ENCODE measurements around the gene CLCA1.
A peak's percentile ranks its signal among the peaks of the same experiment; 100 is the strongest.

CLCA1 gene

DNA sequence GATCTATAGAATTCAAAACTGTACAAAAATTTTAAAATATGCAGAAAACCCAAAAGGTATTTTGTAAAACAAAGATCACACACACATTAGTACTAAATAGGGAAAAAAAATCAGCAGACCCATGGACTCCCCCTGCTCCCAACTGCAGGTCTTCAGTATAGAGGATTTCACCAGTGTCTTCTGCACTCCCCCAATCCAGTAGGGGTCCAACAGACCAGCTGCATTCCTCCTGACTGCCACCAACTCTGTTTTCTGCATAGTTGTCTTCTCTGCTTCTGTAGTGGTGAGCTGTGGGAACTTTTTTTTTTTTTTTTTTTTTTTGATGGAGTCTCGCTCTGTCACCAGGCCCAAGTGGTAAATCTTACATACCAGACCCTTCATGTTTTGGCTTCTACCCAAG is 22.8 kb upstream of the CLCA1 start:
- Histone ChIP-seq H2AFZ (ENCODE audit: insufficient read depth, low read length, poor library complexity) (no peak overlapping the region), H3K4me1 (ENCODE audit: control insufficient read depth in 1 of 2, insufficient read depth in 2 of 2, low read length in 2 of 2) (no peaks in the 10 kb centered on the region), H3K36me3 (ENCODE audit: control insufficient read depth in 1 of 2, insufficient read depth in 2 of 2, low read length in 2 of 2) (no peaks in the 10 kb centered on the region), H3K18ac (ENCODE audit: low read length) (no peak overlapping the region), H3K27ac (ENCODE audit: low read depth, low read length) (no peak overlapping the region), H3K27me3 (ENCODE audit: insufficient read depth, low read length) (no peaks in the 10 kb centered on the region), H2AK5ac (ENCODE audit: low read length) (no peak overlapping the region), H3K9ac (ENCODE audit: low read length) (no peak overlapping the region), H4K12ac (ENCODE audit: low read depth, low read length) (no peak overlapping the region), H3K79me2 (ENCODE audit: control insufficient read depth, insufficient read depth, low read length, poor library complexity) (no peaks in the 10 kb centered on the region), H3K9me3 (ENCODE audit: insufficient read depth, low read depth, low read length) (no peaks in the 10 kb centered on the region), H4K91ac (ENCODE audit: low read depth, low read length) (no peak overlapping the region), H3K4me2 (ENCODE audit: low read length) (no peak overlapping the region), H2BK120ac (ENCODE audit: insufficient read depth, low read length, poor library complexity) (no peak overlapping the region), H3K14ac (ENCODE audit: low read length) (no peak overlapping the region), H3K79me1 (ENCODE audit: low read length) (no peaks in the 10 kb centered on the region), H4K8ac (ENCODE audit: low read depth, low read length) (no peak overlapping the region), H2BK5ac (ENCODE audit: low read depth, low read length, poor library complexity) (no peak overlapping the region), H3K4me3 (ENCODE audit: low read depth, low read length) (no peak overlapping the region), H3K23ac (ENCODE audit: low read length) (no peak overlapping the region), H3K4ac (ENCODE audit: low read depth, low read length) (no peak overlapping the region), H2BK12ac (ENCODE audit: low read length) (no peak overlapping the region)
- no CpG with 5 or more reads among the region's 1 CpG for WGBS (ENCODE audit: extremely low coverage, insufficient coverage, insufficient read length)
- no peak for DNase-seq

GRCh38 chr1:86447198-86447790 is 21.4 kb upstream of the CLCA1 start:
- Histone ChIP-seq H3K27me3 (ENCODE audit: insufficient read depth, low read length) (no peaks in the 10 kb centered on the region), H3K4me2 (ENCODE audit: low read length) (no peak overlapping the region), H3K79me1 (ENCODE audit: low read length) (no peaks in the 10 kb centered on the region), H3K4ac (ENCODE audit: low read depth, low read length) (no peak overlapping the region), H3K36me3 (ENCODE audit: control insufficient read depth in 1 of 2, insufficient read depth in 2 of 2, low read length in 2 of 2) (no peaks in the 10 kb centered on the region), H3K4me1 (ENCODE audit: control insufficient read depth in 1 of 2, insufficient read depth in 2 of 2, low read length in 2 of 2) (no peaks in the 10 kb centered on the region), H3K9ac (ENCODE audit: low read length) (no peak overlapping the region), H2AK5ac (ENCODE audit: low read length) (no peak overlapping the region), H3K18ac (ENCODE audit: low read length) (no peak overlapping the region), H4K8ac (ENCODE audit: low read depth, low read length) (no peak overlapping the region), H3K4me3 (ENCODE audit: low read depth, low read length) (peak overlapping the region; percentile 2), H2BK5ac (ENCODE audit: low read depth, low read length, poor library complexity) (no peak overlapping the region), H4K12ac (ENCODE audit: low read depth, low read length) (no peak overlapping the region), H2AFZ (ENCODE audit: insufficient read depth, low read length, poor library complexity) (no peak overlapping the region), H2BK120ac (ENCODE audit: insufficient read depth, low read length, poor library complexity) (no peak overlapping the region), H3K27ac (ENCODE audit: low read depth, low read length) (no peak overlapping the region), H3K14ac (ENCODE audit: low read length) (no peak overlapping the region), H3K23ac (ENCODE audit: low read length) (no peak overlapping the region), H4K91ac (ENCODE audit: low read depth, low read length) (no peak overlapping the region), H3K79me2 (ENCODE audit: control insufficient read depth, insufficient read depth, low read length, poor library complexity) (no peaks in the 10 kb centered on the region), H2BK12ac (ENCODE audit: low read length) (no peak overlapping the region), H3K9me3 (ENCODE audit: insufficient read depth, low read depth, low read length) (no peaks in the 10 kb centered on the region)
- DNase-seq = no peak
- WGBS (ENCODE audit: extremely low coverage, insufficient coverage, insufficient read length) = no CpG with 5 or more reads among the region's 4 CpGs

DNA sequence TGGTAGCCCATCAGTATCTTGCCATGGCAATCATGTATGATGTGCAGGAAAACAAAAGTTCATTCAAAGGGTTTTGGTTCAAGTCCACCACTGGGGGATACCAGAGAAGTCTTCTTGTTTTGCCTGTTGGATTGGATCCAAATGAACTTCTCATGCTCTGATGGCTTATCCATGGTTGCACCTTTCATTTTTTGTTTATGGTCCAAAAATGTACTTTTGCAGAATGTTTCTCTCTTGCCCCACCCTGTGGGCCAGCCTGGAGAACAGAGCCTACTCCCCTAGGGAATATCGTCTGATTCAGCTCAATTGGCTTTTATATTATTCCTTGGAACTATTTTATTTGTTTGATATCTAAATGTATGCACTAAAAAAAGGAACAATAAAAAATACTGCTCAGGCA is 20.1 kb upstream of the CLCA1 start:
- H3K9ac ChIP-seq (ENCODE audit: low read length) = no peak overlapping the region
- no peak overlapping the region for H4K91ac ChIP-seq (ENCODE audit: low read depth, low read length)
- no peak overlapping the region for H3K27ac ChIP-seq (ENCODE audit: low read depth, low read length)
- H3K4me1 ChIP-seq (ENCODE audit: control insufficient read depth in 1 of 2, insufficient read depth in 2 of 2, low read length in 2 of 2) = no peaks in the 10 kb centered on the region
- no peaks in the 10 kb centered on the region for H3K79me1 ChIP-seq (ENCODE audit: low read length)
- H2BK12ac ChIP-seq (ENCODE audit: low read length) = no peak overlapping the region
- no peak overlapping the region for H4K8ac ChIP-seq (ENCODE audit: low read depth, low read length)
- no peak for DNase-seq
- H3K36me3 ChIP-seq (ENCODE audit: control insufficient read depth in 1 of 2, insufficient read depth in 2 of 2, low read length in 2 of 2) = no peaks in the 10 kb centered on the region
- H3K4me2 ChIP-seq (ENCODE audit: low read length) = no peak overlapping the region
- H2BK120ac ChIP-seq (ENCODE audit: insufficient read depth, low read length, poor library complexity) = no peak overlapping the region
- no peak overlapping the region for H3K4ac ChIP-seq (ENCODE audit: low read depth, low read length)
- no peak overlapping the region for H3K4me3 ChIP-seq (ENCODE audit: low read depth, low read length)
- H2AK5ac ChIP-seq (ENCODE audit: low read length) = no peak overlapping the region
- H3K14ac ChIP-seq (ENCODE audit: low read length) = no peak overlapping the region
- no CpG with 5 or more reads among the region's 1 CpG for WGBS (ENCODE audit: extremely low coverage, insufficient coverage, insufficient read length)
- no peak overlapping the region for H2BK5ac ChIP-seq (ENCODE audit: low read depth, low read length, poor library complexity)
- no peaks in the 10 kb centered on the region for H3K27me3 ChIP-seq (ENCODE audit: insufficient read depth, low read length)
- no peak overlapping the region for H3K23ac ChIP-seq (ENCODE audit: low read length)
- no peak overlapping the region for H4K12ac ChIP-seq (ENCODE audit: low read depth, low read length)
- no peak overlapping the region for H3K18ac ChIP-seq (ENCODE audit: low read length)
- no peaks in the 10 kb centered on the region for H3K79me2 ChIP-seq (ENCODE audit: control insufficient read depth, insufficient read depth, low read length, poor library complexity)
- H3K9me3 ChIP-seq (ENCODE audit: insufficient read depth, low read depth, low read length) = no peaks in the 10 kb centered on the region
- H2AFZ ChIP-seq (ENCODE audit: insufficient read depth, low read length, poor library complexity) = no peak overlapping the region

DNA sequence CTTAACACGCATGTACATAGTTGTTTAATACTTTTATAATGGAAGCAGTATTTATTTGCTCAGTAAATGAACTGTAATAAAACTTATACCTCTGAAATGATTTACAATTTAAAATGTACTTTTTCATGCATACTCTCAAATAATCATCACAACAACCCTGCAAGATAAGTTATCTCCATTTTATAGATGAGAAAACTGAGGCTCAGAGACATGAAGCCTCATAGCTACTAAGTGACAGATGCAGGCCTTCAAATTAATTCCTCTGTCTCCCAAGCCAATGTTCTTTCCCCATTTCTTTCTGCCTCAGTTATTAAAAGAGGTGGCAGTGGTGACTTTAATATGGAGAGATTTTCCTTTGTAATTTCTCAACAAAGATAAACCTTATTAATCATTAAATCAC is 19.6 kb upstream of the CLCA1 start:
- H4K91ac ChIP-seq (ENCODE audit: low read depth, low read length) = no peak overlapping the region
- no peak overlapping the region for H4K12ac ChIP-seq (ENCODE audit: low read depth, low read length)
- H3K4me3 ChIP-seq (ENCODE audit: low read depth, low read length) = no peak overlapping the region
- no peak for DNase-seq
- no peak overlapping the region for H3K4ac ChIP-seq (ENCODE audit: low read depth, low read length)
- H3K36me3 ChIP-seq (ENCODE audit: control insufficient read depth in 1 of 2, insufficient read depth in 2 of 2, low read length in 2 of 2) = no peaks in the 10 kb centered on the region
- H4K8ac ChIP-seq (ENCODE audit: low read depth, low read length) = no peak overlapping the region
- no peaks in the 10 kb centered on the region for H3K27me3 ChIP-seq (ENCODE audit: insufficient read depth, low read length)
- H3K79me2 ChIP-seq (ENCODE audit: control insufficient read depth, insufficient read depth, low read length, poor library complexity) = no peaks in the 10 kb centered on the region
- no peaks in the 10 kb centered on the region for H3K79me1 ChIP-seq (ENCODE audit: low read length)
- H2BK5ac ChIP-seq (ENCODE audit: low read depth, low read length, poor library complexity) = no peak overlapping the region
- no peaks in the 10 kb centered on the region for H3K4me1 ChIP-seq (ENCODE audit: control insufficient read depth in 1 of 2, insufficient read depth in 2 of 2, low read length in 2 of 2)
- no peak overlapping the region for H3K27ac ChIP-seq (ENCODE audit: low read depth, low read length)
- H3K18ac ChIP-seq (ENCODE audit: low read length) = no peak overlapping the region
- no peak overlapping the region for H2BK120ac ChIP-seq (ENCODE audit: insufficient read depth, low read length, poor library complexity)
- no CpG with 5 or more reads among the region's 1 CpG for WGBS (ENCODE audit: extremely low coverage, insufficient coverage, insufficient read length)
- no peak overlapping the region for H3K23ac ChIP-seq (ENCODE audit: low read length)
- no peak overlapping the region for H2AFZ ChIP-seq (ENCODE audit: insufficient read depth, low read length, poor library complexity)
- no peak overlapping the region for H3K9ac ChIP-seq (ENCODE audit: low read length)
- no peaks in the 10 kb centered on the region for H3K9me3 ChIP-seq (ENCODE audit: insufficient read depth, low read depth, low read length)
- H2AK5ac ChIP-seq (ENCODE audit: low read length) = no peak overlapping the region
- no peak overlapping the region for H3K14ac ChIP-seq (ENCODE audit: low read length)
- no peak overlapping the region for H3K4me2 ChIP-seq (ENCODE audit: low read length)
- H2BK12ac ChIP-seq (ENCODE audit: low read length) = no peak overlapping the region

All from trophoblast cell (in vitro differentiated cells and primary cell).